ENCODE results near the gene EPPIN. TPM values are rescaled to one million over a fixed set of nuclear protein-coding genes. Genes with fewer than 3 reads are reported as not detected.

The EPPIN gene
- total and polyA plus RNA-seq, 10 of the 15 experiments (the other 5 are each of a cell fraction or from before 2014, with no cell fraction given), result not detected

DNA sequence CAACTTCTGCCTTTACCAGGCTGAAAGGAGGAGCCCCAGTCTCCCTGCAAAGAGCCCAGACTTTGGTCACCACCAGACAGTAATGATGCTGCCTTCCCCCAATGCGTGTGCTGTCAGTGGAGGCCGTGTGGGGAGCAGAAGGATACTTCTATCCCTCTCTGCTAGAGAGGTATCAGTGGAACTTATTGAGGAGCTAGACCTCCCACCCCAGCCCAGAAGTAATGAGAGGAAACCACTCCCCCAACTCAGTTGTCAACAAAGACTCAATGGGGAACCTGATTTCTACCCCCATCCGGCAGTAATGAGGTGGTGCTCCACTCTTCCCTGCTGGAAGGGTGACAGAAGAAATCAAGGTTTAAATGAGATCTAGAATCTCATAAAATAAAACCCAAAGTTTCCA is 36.3 kb upstream of the EPPIN start:
- ChIA-PET POLR2A (interaction anchor here (0.5 kb wide), 1 partner anchor 189 kb away, joined by 3 read pairs; no protein-coding TSS in a partner anchor), RAD21 (ENCODE audit: unreplicated experiment) (interaction anchor here (0.5 to 1.0 kb wide), 2 partner anchors 35 to 258 kb away, joined by 3 read pairs; no protein-coding TSS in a partner anchor), CTCF (interaction anchor here (0.8 to 1.1 kb wide), 2 partner anchors 8 to 11 kb away, joined by 3 read pairs; no protein-coding TSS in a partner anchor), SMC1A (ENCODE audit: uncharacterized antibody, unreplicated experiment) (no interaction called here)
- ATAC-seq (no peak), DNase-seq (ENCODE audit: low read depth, low spot score) (no peak), FAIRE-seq (no peak)
- Histone ChIP-seq H2AFZ (ENCODE audit: control insufficient read depth, low read depth, low read length) (no peak overlapping the region), H3K9ac (ENCODE audit: control insufficient read depth, insufficient read depth, low read length) (no peak overlapping the region), H3K4me2 (ENCODE audit: control insufficient read depth, insufficient read depth) (no peak overlapping the region), H3K4me3 (no peak overlapping the region), H3K27me3 (replicated peaks in 1 of 2; ENCODE audit: control insufficient read depth in 2 of 2, insufficient read depth in 2 of 2, low read length in 1 of 2) (peaks cover 0 to 3% of the 10 kb centered on the region in 2 experiments; a peak in 2 of 4 replicates), H3K36me3 (ENCODE audit: control insufficient read depth in 2 of 2, insufficient read depth in 2 of 2, low read length in 1 of 2) (no peaks in the 10 kb centered on the region), H3K4me1 (ENCODE audit: control insufficient read depth, insufficient read depth, low read length) (no peaks in the 10 kb centered on the region), H4K20me1 (ENCODE audit: control insufficient read depth, insufficient read depth) (no peaks in the 10 kb centered on the region), H3K79me2 (ENCODE audit: control insufficient read depth, insufficient read depth, low read length) (no peaks in the 10 kb centered on the region), H3K9me3 (replicated peaks; ENCODE audit: control insufficient read depth, insufficient read depth, low read length) (no peaks in the 10 kb centered on the region), H3K27ac (ENCODE audit: control insufficient read depth, insufficient read depth) (no peak overlapping the region)
- TF ChIP-seq NR2F1 (conservative IDR thresholded peaks at IDR 0.05) (no peak), FOS (IDR thresholded peaks at IDR 0.05; ENCODE audit: borderline replicate concordance, extremely low read depth, insufficient read length) (no peak), SIN3A (IDR thresholded peaks at IDR 0.05; ENCODE audit: low read depth, low read length) (no peak)
- TF ChIP-seq, protein P1, sequence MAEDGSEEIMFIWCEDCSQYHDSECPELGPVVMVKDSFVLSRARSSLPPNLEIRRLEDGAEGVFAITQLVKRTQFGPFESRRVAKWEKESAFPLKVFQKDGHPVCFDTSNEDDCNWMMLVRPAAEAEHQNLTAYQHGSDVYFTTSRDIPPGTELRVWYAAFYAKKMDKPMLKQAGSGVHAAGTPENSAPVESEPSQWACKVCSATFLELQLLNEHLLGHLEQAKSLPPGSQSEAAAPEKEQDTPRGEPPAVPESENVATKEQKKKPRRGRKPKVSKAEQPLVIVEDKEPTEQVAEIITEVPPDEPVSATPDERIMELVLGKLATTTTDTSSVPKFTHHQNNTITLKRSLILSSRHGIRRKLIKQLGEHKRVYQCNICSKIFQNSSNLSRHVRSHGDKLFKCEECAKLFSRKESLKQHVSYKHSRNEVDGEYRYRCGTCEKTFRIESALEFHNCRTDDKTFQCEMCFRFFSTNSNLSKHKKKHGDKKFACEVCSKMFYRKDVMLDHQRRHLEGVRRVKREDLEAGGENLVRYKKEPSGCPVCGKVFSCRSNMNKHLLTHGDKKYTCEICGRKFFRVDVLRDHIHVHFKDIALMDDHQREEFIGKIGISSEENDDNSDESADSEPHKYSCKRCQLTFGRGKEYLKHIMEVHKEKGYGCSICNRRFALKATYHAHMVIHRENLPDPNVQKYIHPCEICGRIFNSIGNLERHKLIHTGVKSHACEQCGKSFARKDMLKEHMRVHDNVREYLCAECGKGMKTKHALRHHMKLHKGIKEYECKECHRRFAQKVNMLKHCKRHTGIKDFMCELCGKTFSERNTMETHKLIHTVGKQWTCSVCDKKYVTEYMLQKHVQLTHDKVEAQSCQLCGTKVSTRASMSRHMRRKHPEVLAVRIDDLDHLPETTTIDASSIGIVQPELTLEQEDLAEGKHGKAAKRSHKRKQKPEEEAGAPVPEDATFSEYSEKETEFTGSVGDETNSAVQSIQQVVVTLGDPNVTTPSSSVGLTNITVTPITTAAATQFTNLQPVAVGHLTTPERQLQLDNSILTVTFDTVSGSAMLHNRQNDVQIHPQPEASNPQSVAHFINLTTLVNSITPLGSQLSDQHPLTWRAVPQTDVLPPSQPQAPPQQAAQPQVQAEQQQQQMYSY (CRISPR knock-in tag; IDR thresholded peaks at IDR 0.05), result no peak
- TF ChIP-seq, protein P2, sequence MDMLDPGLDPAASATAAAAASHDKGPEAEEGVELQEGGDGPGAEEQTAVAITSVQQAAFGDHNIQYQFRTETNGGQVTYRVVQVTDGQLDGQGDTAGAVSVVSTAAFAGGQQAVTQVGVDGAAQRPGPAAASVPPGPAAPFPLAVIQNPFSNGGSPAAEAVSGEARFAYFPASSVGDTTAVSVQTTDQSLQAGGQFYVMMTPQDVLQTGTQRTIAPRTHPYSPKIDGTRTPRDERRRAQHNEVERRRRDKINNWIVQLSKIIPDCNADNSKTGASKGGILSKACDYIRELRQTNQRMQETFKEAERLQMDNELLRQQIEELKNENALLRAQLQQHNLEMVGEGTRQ (IDR thresholded peaks at IDR 0.05; ENCODE audit: borderline replicate concordance, low read depth, low read length), result no peak
- TF ChIP-seq, protein P3, sequence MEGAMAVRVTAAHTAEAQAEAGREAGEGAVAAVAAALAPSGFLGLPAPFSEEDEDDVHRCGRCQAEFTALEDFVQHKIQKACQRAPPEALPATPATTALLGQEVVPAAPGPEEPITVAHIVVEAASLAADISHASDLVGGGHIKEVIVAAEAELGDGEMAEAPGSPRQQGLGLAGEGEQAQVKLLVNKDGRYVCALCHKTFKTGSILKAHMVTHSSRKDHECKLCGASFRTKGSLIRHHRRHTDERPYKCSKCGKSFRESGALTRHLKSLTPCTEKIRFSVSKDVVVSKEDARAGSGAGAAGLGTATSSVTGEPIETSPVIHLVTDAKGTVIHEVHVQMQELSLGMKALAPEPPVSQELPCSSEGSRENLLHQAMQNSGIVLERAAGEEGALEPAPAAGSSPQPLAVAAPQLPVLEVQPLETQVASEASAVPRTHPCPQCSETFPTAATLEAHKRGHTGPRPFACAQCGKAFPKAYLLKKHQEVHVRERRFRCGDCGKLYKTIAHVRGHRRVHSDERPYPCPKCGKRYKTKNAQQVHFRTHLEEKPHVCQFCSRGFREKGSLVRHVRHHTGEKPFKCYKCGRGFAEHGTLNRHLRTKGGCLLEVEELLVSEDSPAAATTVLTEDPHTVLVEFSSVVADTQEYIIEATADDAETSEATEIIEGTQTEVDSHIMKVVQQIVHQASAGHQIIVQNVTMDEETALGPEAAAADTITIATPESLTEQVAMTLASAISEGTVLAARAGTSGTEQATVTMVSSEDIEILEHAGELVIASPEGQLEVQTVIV (IDR thresholded peaks at IDR 0.05; ENCODE audit: borderline replicate concordance, partially characterized antibody), result no peak
- TF ChIP-seq, protein P4, sequence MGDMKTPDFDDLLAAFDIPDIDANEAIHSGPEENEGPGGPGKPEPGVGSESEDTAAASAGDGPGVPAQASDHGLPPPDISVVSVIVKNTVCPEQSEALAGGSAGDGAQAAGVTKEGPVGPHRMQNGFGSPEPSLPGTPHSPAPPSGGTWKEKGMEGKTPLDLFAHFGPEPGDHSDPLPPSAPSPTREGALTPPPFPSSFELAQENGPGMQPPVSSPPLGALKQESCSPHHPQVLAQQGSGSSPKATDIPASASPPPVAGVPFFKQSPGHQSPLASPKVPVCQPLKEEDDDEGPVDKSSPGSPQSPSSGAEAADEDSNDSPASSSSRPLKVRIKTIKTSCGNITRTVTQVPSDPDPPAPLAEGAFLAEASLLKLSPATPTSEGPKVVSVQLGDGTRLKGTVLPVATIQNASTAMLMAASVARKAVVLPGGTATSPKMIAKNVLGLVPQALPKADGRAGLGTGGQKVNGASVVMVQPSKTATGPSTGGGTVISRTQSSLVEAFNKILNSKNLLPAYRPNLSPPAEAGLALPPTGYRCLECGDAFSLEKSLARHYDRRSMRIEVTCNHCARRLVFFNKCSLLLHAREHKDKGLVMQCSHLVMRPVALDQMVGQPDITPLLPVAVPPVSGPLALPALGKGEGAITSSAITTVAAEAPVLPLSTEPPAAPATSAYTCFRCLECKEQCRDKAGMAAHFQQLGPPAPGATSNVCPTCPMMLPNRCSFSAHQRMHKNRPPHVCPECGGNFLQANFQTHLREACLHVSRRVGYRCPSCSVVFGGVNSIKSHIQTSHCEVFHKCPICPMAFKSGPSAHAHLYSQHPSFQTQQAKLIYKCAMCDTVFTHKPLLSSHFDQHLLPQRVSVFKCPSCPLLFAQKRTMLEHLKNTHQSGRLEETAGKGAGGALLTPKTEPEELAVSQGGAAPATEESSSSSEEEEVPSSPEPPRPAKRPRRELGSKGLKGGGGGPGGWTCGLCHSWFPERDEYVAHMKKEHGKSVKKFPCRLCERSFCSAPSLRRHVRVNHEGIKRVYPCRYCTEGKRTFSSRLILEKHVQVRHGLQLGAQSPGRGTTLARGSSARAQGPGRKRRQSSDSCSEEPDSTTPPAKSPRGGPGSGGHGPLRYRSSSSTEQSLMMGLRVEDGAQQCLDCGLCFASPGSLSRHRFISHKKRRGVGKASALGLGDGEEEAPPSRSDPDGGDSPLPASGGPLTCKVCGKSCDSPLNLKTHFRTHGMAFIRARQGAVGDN (IDR thresholded peaks at IDR 0.05), result no peak
- WGBS (ENCODE audit: insufficient coverage, insufficient replicate concordance, low lambda C conversion rate, missing lambda C conversion rate), result 59% methylated on average over 3 of the region's 3 CpGs
- no TSS peak for BruUV-seq (replicated peaks)
- intact Hi-C loops (cut with micrococcal nuclease; ENCODE audit: unreplicated experiment) (no loop called here), in situ Hi-C loops (cut with MboI) (no loop called here)

All from GM12878 (cell line).